ENCODE data around the gene CSF2RB.

CSF2RB gene

DNA sequence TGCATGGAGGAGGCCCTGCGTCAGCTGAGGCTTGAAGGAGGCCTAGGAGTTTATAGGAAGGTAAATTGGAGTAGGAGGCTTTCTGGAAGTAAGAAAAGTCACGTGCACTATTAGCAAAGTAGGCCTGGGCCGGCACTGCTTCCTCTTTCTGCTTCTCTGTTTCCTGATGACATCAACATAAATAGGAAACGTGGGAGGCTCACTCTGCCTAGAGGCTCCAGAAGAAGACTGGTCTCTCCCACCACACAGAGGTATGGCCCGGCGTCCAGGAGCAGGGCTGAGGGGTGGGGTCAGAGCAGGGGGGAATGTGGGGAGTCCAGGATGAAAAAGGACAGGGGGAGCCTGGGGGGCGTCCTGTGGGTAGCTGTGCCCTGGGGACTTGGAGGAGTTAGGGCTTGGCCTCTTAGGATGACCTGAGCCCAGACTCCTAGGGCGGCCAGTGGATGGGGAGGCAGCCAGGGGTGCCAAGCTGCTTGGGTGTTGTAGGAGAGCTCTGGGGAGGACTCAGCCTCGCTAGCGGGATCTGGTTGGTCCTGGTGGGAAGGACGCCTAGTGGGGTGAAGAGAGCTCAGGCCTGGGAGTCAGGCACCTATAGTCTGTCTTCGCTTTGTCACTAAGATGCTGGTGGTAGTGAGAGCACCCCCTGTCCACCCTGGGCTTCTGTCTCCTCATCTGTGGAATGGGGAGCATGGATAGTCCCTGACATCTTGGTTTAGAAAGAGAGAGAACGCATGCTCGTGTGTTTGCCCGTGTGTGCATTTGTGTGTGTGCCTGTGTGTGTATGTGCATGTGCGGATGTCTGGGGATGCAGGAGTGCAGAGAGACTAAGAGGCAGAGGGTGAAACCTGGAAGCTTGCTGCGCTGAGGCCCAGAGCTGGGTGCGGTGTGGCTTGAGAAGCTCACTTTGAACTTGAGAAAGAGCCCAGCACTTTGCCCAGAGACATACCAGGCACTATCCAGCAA lies at the start of gene CSF2RB:
Gene CSF2RB (plus strand): TSS at position 202 of the 963 bp plus-strand sequence. CDS start 8,580 bp downstream, outside the sequence.
- Histone ChIP-seq H3K36me3 (ENCODE audit: control insufficient read depth in 1 of 2, insufficient read depth in 2 of 2, low read length in 2 of 2) (no peaks in the 10 kb centered on the region), H3K27me3 (ENCODE audit: control insufficient read depth in 1 of 2, insufficient read depth in 2 of 2, low read length in 2 of 2) (no peaks in the 10 kb centered on the region), H3K9ac (ENCODE audit: low read depth in 1 of 2, low read length in 2 of 2) (peak within 1 kb of the TSS; percentile 52 to 58), H3K9me3 (ENCODE audit: control insufficient read depth in 1 of 2, low read length in 2 of 2) (peaks cover 0 to 1% of the 10 kb centered on the region in 2 donors), H3K4me3 (ENCODE audit: low read depth in 1 of 2, low read length in 2 of 2) (peak within 1 kb of the TSS; percentile 60 to 61), H3K27ac (ENCODE audit: low read depth, low read length) (peak within 1 kb of the TSS; percentile 30), H3K4me1 (ENCODE audit: control insufficient read depth in 1 of 2, insufficient read depth in 2 of 2, low read length in 2 of 2) (peaks cover 0 to 6% of the 10 kb centered on the region in 2 donors)

GRCh38 chr22:36863979-36864378 lies 49.4 kb upstream of the CSF2RB start:
- Histone ChIP-seq H3K36me3 (ENCODE audit: control insufficient read depth in 1 of 2, insufficient read depth in 2 of 2, low read length in 2 of 2) (peaks cover 2 to 4% of the 10 kb centered on the region in 2 donors), H3K9ac (ENCODE audit: low read depth in 1 of 2, low read length in 2 of 2) (no peak overlapping the region), H3K27ac (ENCODE audit: low read depth, low read length) (no peak overlapping the region), H3K27me3 (ENCODE audit: control insufficient read depth in 1 of 2, insufficient read depth in 2 of 2, low read length in 2 of 2) (no peaks in the 10 kb centered on the region), H3K4me3 (ENCODE audit: low read depth in 1 of 2, low read length in 2 of 2) (no peak overlapping the region), H3K9me3 (ENCODE audit: control insufficient read depth in 1 of 2, low read length in 2 of 2) (no peaks in the 10 kb centered on the region), H3K4me1 (ENCODE audit: control insufficient read depth in 1 of 2, insufficient read depth in 2 of 2, low read length in 2 of 2) (peaks cover 21 to 27% of the 10 kb centered on the region in 2 donors)

DNA sequence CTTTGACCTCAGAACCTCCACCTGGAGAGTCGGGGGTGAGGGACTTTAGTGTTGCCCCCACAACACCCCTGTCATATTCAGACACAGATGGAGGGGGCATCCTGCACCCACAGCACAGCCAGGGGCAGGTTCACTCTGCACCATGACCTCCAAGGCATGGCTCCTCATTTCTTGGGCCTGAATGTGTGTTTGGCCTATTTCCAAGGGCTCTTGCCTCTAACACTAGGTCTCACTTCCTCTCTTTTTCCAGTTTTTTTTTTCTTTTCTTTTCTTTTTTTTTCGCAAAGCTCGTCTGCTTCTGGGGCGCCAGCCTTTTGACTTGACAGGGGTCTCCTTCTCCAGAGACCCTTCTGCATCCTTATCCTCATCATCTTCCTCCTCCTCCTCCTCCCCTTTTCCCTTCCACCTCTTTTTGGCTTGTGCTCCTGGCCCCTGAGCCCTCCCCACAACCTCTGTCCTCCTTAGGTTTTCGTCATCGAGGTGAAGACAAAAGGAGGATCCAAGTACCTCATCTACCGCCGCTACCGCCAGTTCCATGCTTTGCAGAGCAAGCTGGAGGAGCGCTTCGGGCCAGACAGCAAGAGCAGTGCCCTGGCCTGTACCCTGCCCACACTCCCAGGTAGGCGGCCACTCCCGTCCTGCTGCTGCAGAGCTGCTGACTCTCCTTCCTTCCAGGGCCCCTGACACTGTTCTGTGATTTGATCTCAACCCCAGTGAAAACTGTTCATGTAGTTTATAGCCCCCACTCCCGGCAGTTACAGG lies 48.8 kb upstream of the CSF2RB start:
- H3K4me3 ChIP-seq (ENCODE audit: low read depth in 1 of 2, low read length in 2 of 2), result no peak overlapping the region
- H3K27ac ChIP-seq (ENCODE audit: low read depth, low read length), result no peak overlapping the region
- H3K27me3 ChIP-seq (ENCODE audit: control insufficient read depth in 1 of 2, insufficient read depth in 2 of 2, low read length in 2 of 2), result no peaks in the 10 kb centered on the region

GRCh38 chr22:36865346-36865745 lies 48.1 kb upstream of the CSF2RB start:
- H3K4me3 ChIP-seq (ENCODE audit: low read depth in 1 of 2, low read length in 2 of 2), result no peak overlapping the region
- H3K4me1 ChIP-seq (ENCODE audit: control insufficient read depth in 1 of 2, insufficient read depth in 2 of 2, low read length in 2 of 2), result peaks cover 16 to 20% of the 10 kb centered on the region in 2 donors
- H3K9ac ChIP-seq (ENCODE audit: low read depth in 1 of 2, low read length in 2 of 2), result no peak overlapping the region
- no peaks in the 10 kb centered on the region for H3K27me3 ChIP-seq (ENCODE audit: control insufficient read depth in 1 of 2, insufficient read depth in 2 of 2, low read length in 2 of 2)
- H3K36me3 ChIP-seq (ENCODE audit: control insufficient read depth in 1 of 2, insufficient read depth in 2 of 2, low read length in 2 of 2), result peaks cover 2 to 4% of the 10 kb centered on the region in 2 donors
- H3K27ac ChIP-seq (ENCODE audit: low read depth, low read length), result no peak overlapping the region
- no peaks in the 10 kb centered on the region for H3K9me3 ChIP-seq (ENCODE audit: control insufficient read depth in 1 of 2, low read length in 2 of 2)

More for the DNA sequence above, 48.8 kb upstream of the CSF2RB start:
- Histone ChIP-seq H3K4me1 (ENCODE audit: control insufficient read depth in 1 of 2, insufficient read depth in 2 of 2, low read length in 2 of 2) (peaks cover 21 to 27% of the 10 kb centered on the region in 2 donors), H3K9me3 (ENCODE audit: control insufficient read depth in 1 of 2, low read length in 2 of 2) (no peaks in the 10 kb centered on the region), H3K9ac (ENCODE audit: low read depth in 1 of 2, low read length in 2 of 2) (no peak overlapping the region), H3K36me3 (ENCODE audit: control insufficient read depth in 1 of 2, insufficient read depth in 2 of 2, low read length in 2 of 2) (peaks cover 2 to 4% of the 10 kb centered on the region in 2 donors)

DNA sequence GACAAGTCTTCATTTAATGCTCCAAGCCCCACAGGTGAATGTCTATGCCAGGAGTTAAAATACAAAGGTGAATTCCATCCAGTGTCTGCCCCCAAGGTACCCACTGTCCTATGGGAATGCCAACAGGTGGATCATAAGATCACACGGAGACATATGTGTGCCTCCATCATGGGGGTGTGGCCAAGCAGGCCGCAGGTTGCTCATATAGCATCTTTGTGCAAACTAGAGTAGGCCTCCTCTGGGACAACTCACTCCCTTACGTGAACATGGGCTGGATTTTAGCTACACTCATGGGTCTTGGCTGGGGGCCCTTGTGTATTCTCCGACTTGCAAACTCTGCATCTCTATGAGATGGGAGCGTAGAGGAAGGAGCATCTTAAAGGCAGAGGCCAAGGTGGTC lies 45.7 kb upstream of the CSF2RB start:
- Histone ChIP-seq H3K36me3 (ENCODE audit: control insufficient read depth in 1 of 2, insufficient read depth in 2 of 2, low read length in 2 of 2) (peaks cover 8% of the 10 kb centered on the region in 2 donors), H3K27ac (ENCODE audit: low read depth, low read length) (no peak overlapping the region), H3K9ac (ENCODE audit: low read depth in 1 of 2, low read length in 2 of 2) (no peak overlapping the region), H3K4me3 (ENCODE audit: low read depth in 1 of 2, low read length in 2 of 2) (no peak overlapping the region), H3K27me3 (ENCODE audit: control insufficient read depth in 1 of 2, insufficient read depth in 2 of 2, low read length in 2 of 2) (no peaks in the 10 kb centered on the region), H3K4me1 (ENCODE audit: control insufficient read depth in 1 of 2, insufficient read depth in 2 of 2, low read length in 2 of 2) (peaks cover 0 to 5% of the 10 kb centered on the region in 2 donors), H3K9me3 (ENCODE audit: control insufficient read depth in 1 of 2, low read length in 2 of 2) (no peaks in the 10 kb centered on the region)

GRCh38 chr22:36868546-36869181 lies 44.8 kb upstream of the CSF2RB start:
- Histone ChIP-seq H3K9ac (ENCODE audit: low read depth in 1 of 2, low read length in 2 of 2) (no peak overlapping the region), H3K27ac (ENCODE audit: low read depth, low read length) (no peak overlapping the region), H3K36me3 (ENCODE audit: control insufficient read depth in 1 of 2, insufficient read depth in 2 of 2, low read length in 2 of 2) (peaks cover 8% of the 10 kb centered on the region in 2 donors), H3K4me1 (ENCODE audit: control insufficient read depth in 1 of 2, insufficient read depth in 2 of 2, low read length in 2 of 2) (peaks cover 6% of the 10 kb centered on the region in 2 donors), H3K9me3 (ENCODE audit: control insufficient read depth in 1 of 2, low read length in 2 of 2) (no peaks in the 10 kb centered on the region), H3K4me3 (ENCODE audit: low read depth in 1 of 2, low read length in 2 of 2) (no peak overlapping the region), H3K27me3 (ENCODE audit: control insufficient read depth in 1 of 2, insufficient read depth in 2 of 2, low read length in 2 of 2) (no peaks in the 10 kb centered on the region)

DNA sequence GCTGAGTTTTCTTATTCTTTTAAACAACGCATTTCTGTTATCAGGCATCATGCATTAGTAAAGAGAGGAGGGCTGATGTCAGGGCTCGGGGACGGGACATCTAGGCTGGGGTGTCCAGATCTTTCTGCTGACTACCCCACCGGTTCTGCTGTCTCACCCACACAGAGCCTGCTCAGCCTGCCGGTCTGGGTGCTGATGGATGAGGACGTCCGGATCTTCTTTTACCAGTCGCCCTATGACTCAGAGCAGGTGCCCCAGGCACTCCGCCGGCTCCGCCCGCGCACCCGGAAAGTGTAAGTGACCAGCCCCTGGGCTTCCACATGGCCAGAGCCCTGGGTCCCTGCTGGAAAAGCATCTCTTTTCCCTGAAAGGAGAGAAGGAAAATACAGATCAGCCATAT lies 43.2 kb upstream of the CSF2RB start:
- peaks cover 11 to 16% of the 10 kb centered on the region in 2 donors for H3K4me1 ChIP-seq (ENCODE audit: control insufficient read depth in 1 of 2, insufficient read depth in 2 of 2, low read length in 2 of 2)

DNA sequence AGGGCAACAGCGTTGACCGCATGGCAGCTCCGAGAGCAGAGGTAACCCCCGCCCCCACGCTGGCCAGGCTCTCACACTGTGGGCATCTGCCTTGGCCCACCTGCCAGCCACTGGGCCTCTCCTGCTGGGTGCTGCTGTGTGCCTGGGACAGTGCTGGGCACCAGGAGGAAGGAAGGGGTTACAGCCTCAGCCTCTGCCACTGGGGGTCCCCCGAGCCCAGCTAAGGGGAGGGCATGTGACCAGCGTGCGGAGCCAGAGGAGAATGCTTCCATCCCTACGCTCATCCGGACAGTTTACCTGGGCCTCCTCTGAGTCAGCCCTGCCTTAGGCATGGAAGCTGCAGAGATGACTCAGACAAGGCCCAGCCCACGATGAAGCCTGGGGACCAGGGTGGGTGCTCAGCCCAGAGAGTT lies 41.8 kb upstream of the CSF2RB start:
- Histone ChIP-seq H3K36me3 (ENCODE audit: control insufficient read depth in 1 of 2, insufficient read depth in 2 of 2, low read length in 2 of 2) (peaks cover 8% of the 10 kb centered on the region in 2 donors), H3K27me3 (ENCODE audit: control insufficient read depth in 1 of 2, insufficient read depth in 2 of 2, low read length in 2 of 2) (no peaks in the 10 kb centered on the region), H3K9me3 (ENCODE audit: control insufficient read depth in 1 of 2, low read length in 2 of 2) (no peaks in the 10 kb centered on the region), H3K4me1 (ENCODE audit: control insufficient read depth in 1 of 2, insufficient read depth in 2 of 2, low read length in 2 of 2) (peaks cover 11 to 16% of the 10 kb centered on the region in 2 donors), H3K4me3 (ENCODE audit: low read depth in 1 of 2, low read length in 2 of 2) (no peak overlapping the region), H3K27ac (ENCODE audit: low read depth, low read length) (no peak overlapping the region), H3K9ac (ENCODE audit: low read depth in 1 of 2, low read length in 2 of 2) (no peak overlapping the region)

More for the DNA sequence above, 43.2 kb upstream of the CSF2RB start:
- Histone ChIP-seq H3K9ac (ENCODE audit: low read depth in 1 of 2, low read length in 2 of 2) (no peak overlapping the region), H3K9me3 (ENCODE audit: control insufficient read depth in 1 of 2, low read length in 2 of 2) (no peaks in the 10 kb centered on the region), H3K27me3 (ENCODE audit: control insufficient read depth in 1 of 2, insufficient read depth in 2 of 2, low read length in 2 of 2) (no peaks in the 10 kb centered on the region), H3K27ac (ENCODE audit: low read depth, low read length) (no peak overlapping the region), H3K36me3 (ENCODE audit: control insufficient read depth in 1 of 2, insufficient read depth in 2 of 2, low read length in 2 of 2) (peaks cover 8% of the 10 kb centered on the region in 2 donors), H3K4me3 (ENCODE audit: low read depth in 1 of 2, low read length in 2 of 2) (no peak overlapping the region)

GRCh38 chr22:36872084-36872483 lies 41.3 kb upstream of the CSF2RB start:
- Histone ChIP-seq H3K36me3 (ENCODE audit: control insufficient read depth in 1 of 2, insufficient read depth in 2 of 2, low read length in 2 of 2) (peaks cover 8% of the 10 kb centered on the region in 2 donors), H3K9ac (ENCODE audit: low read depth in 1 of 2, low read length in 2 of 2) (no peak overlapping the region), H3K9me3 (ENCODE audit: control insufficient read depth in 1 of 2, low read length in 2 of 2) (no peaks in the 10 kb centered on the region), H3K4me3 (ENCODE audit: low read depth in 1 of 2, low read length in 2 of 2) (no peak overlapping the region), H3K4me1 (ENCODE audit: control insufficient read depth in 1 of 2, insufficient read depth in 2 of 2, low read length in 2 of 2) (peaks cover 11 to 16% of the 10 kb centered on the region in 2 donors), H3K27me3 (ENCODE audit: control insufficient read depth in 1 of 2, insufficient read depth in 2 of 2, low read length in 2 of 2) (no peaks in the 10 kb centered on the region), H3K27ac (ENCODE audit: low read depth, low read length) (no peak overlapping the region)

Data from duodenal mucosa (tissue), 2 donors.